Mammary epithelial cell (primary cell): ENCODE results near the gene MLST8.

Experiments
- EZH2 ChIP-seq: IDR thresholded peaks from 2 replicates; pipeline ENCODE4 v1.6.1; 2012; ENCODE audit warnings: low read length, inconsistent platforms, borderline replicate concordance
- TF ChIP-seq, protein P1 (sequence below), 2 donors: IDR thresholded peaks in 1 of 2; conservative IDR thresholded peaks in 1 of 2; 2 replicates each; pipeline ENCODE4 v1.5.1; 2011 to 2012; ENCODE audit warnings: inconsistent platforms in 2 of 2, low read length in 2 of 2, mild to moderate bottlenecking in 2 of 2, control low read depth in 1 of 2, low read depth in 1 of 2; ENCODE audit not compliant: insufficient read depth in 1 of 2; ENCODE audit errors: extremely low read depth in 1 of 2

DNA sequence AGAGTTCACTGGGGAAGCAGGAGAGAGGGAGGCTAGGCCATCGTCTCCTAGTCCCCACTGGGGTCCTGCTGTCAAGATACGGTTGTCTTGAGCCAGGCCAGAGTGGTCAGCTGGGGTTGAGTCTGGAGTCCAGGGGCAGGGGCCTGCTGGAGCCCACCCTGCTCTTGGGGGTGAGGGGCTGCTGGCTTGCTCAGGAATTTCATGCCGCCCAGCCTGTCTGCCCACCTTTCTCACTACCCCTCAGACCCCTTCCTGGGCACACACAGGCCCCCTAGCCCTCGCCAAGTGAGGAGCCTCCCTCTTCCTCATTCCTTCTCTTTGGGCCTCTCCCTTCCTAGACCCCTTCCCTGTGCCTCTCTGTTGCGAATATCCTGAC, 48.4 kb upstream of the MLST8 start:
- TF ChIP-seq, protein P1, sequence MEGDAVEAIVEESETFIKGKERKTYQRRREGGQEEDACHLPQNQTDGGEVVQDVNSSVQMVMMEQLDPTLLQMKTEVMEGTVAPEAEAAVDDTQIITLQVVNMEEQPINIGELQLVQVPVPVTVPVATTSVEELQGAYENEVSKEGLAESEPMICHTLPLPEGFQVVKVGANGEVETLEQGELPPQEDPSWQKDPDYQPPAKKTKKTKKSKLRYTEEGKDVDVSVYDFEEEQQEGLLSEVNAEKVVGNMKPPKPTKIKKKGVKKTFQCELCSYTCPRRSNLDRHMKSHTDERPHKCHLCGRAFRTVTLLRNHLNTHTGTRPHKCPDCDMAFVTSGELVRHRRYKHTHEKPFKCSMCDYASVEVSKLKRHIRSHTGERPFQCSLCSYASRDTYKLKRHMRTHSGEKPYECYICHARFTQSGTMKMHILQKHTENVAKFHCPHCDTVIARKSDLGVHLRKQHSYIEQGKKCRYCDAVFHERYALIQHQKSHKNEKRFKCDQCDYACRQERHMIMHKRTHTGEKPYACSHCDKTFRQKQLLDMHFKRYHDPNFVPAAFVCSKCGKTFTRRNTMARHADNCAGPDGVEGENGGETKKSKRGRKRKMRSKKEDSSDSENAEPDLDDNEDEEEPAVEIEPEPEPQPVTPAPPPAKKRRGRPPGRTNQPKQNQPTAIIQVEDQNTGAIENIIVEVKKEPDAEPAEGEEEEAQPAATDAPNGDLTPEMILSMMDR (conservative IDR thresholded peaks at IDR 0.05 in 1 of 2, IDR thresholded peaks at IDR 0.05 in 1 of 2; ENCODE audit: extremely low read depth in 1 of 2, insufficient read depth in 1 of 2, low read depth in 1 of 2, low read length in 2 of 2), result no peak
- TF ChIP-seq EZH2, result no peak
